A673 (cell line): ENCODE data around the gene INO80C. TPM values are rescaled to one million over a fixed set of nuclear protein-coding genes. Genes with fewer than 3 reads are reported as not detected.

Experiments used
- BruUV-seq: library from RNA; stranded (reverse); fragments of 400-500 nt; replicated peaks from 2 replicates; lab custom pipeline; 2021; lab: Mats Ljungman, UMichigan
- CTCF ChIA-PET: fragments of 300-600 bp; sonication (Branson Sonifier 250); formaldehyde crosslinking; loops from one replicate; lab custom pipeline; 2022; ENCODE audit warnings: antibody characterized with exemption; lab: Charles Lee
- POLR2A ChIA-PET: fragments of 300-600 bp; sonication (Branson Sonifier 250); formaldehyde crosslinking; loops from one replicate; lab custom pipeline; 2022; ENCODE audit warnings: antibody characterized with exemption; ENCODE audit not compliant: low non-redundant PET; lab: Charles Lee
- DNase-seq: peaks from one replicate; pipeline ENCODE4 v3.0.0-alpha.2; 2015; ENCODE audit warnings: low spot score
- H3K27ac ChIP-seq: fragments of 200-600 bp; sonication (generic); 2 replicates; pipeline ENCODE4 v1.5.1; 2016; ENCODE audit warnings: mixed run types, low read depth, mild to moderate bottlenecking, mixed read lengths, antibody characterized with exemption, low read length; ENCODE audit not compliant: poor library complexity, severe bottlenecking
- H3K27me3 ChIP-seq: fragments of 200-600 bp; sonication (generic); replicated peaks from 2 replicates; pipeline ENCODE4 v1.6.1; 2017; ENCODE audit warnings: mixed run types, low read depth, mild to moderate bottlenecking, mixed read lengths, antibody characterized with exemption, low read length; ENCODE audit not compliant: insufficient read depth, poor library complexity
- H3K36me3 ChIP-seq: fragments of 200-600 bp; sonication (generic); 2 replicates; pipeline ENCODE4 v1.6.1; 2016; ENCODE audit warnings: mixed run types, mild to moderate bottlenecking, mixed read lengths, antibody characterized with exemption, low read length; ENCODE audit not compliant: insufficient read depth, poor library complexity, severe bottlenecking
- H3K4me1 ChIP-seq: fragments of 200-600 bp; sonication (generic); 2 replicates; pipeline ENCODE4 v1.6.1; 2017; ENCODE audit warnings: mixed run types, mild to moderate bottlenecking, mixed read lengths, antibody characterized with exemption, low read length; ENCODE audit not compliant: insufficient read depth, poor library complexity, severe bottlenecking
- H3K4me3 ChIP-seq: fragments of 200-600 bp; sonication (generic); 2 replicates; pipeline ENCODE4 v1.5.1; 2016; ENCODE audit warnings: low read depth, mixed run types, mild to moderate bottlenecking, mixed read lengths, low read length; ENCODE audit not compliant: poor library complexity, severe bottlenecking
- H3K9me3 ChIP-seq: fragments of 200-600 bp; sonication (generic); 2 replicates; pipeline ENCODE4 v1.6.1; 2016; ENCODE audit warnings: mixed run types, low read depth, mild to moderate bottlenecking, mixed read lengths, antibody characterized with exemption, low read length; ENCODE audit not compliant: poor library complexity, severe bottlenecking
- CTCF ChIP-seq: fragments of 300-800, 200-600 bp; sonication (generic); conservative IDR thresholded peaks from 2 replicates; pipeline ENCODE4 v1.5.1; 2017; ENCODE audit warnings: low read depth, mild to moderate bottlenecking, antibody characterized with exemption, low read length, moderate library complexity, mixed read lengths
- EZH2 ChIP-seq: fragments of 200-600 bp; sonication (generic); IDR thresholded peaks from 2 replicates; pipeline ENCODE4 v1.6.1; 2017; ENCODE audit warnings: borderline replicate concordance, low read depth, mild to moderate bottlenecking, mixed read lengths, antibody characterized with exemption, low read length; ENCODE audit not compliant: poor library complexity, severe bottlenecking
- intact Hi-C: fragments of 100-400 bp; cut with micrococcal nuclease; formaldehyde crosslinking; loops from one replicate; pipeline ENCODE4 v1.10.0; 2022; ENCODE audit not compliant: unreplicated experiment
- total RNA-seq: library from RNA; stranded (reverse); gene quantifications from 2 replicates; pipeline ENCODE4 v1.2.3, GENCODE V29; 2021

INO80C gene
- total RNA-seq, 1 experiment from 2014 or later: 36.6 TPM

- peaks cover 6% of the 10 kb centered on the region for H3K9me3 ChIP-seq
- DNase-seq: peak; percentile 66
- TF ChIP-seq EZH2 (no peak), CTCF (no peak)
- intact Hi-C loops: no loop called here
- H3K4me1 ChIP-seq: peaks cover 9% of the 10 kb centered on the region
- no peaks in the 10 kb centered on the region for H3K36me3 ChIP-seq
- BruUV-seq: no TSS peak
- no peak overlapping the region for H3K4me3 ChIP-seq
- ChIA-PET CTCF (no interaction called here), POLR2A (no interaction called here)
- H3K27me3 ChIP-seq: no peaks in the 10 kb centered on the region
- no peak overlapping the region for H3K27ac ChIP-seq
These were observed 28.8 kb upstream of the INO80C start for GRCh38 chr18:35526495-35527059.

- BruUV-seq: no TSS peak
- intact Hi-C loops: no loop called here
- H3K4me1 ChIP-seq: peaks cover 9% of the 10 kb centered on the region
- DNase-seq: no peak
- peaks cover 6% of the 10 kb centered on the region for H3K9me3 ChIP-seq
- no peaks in the 10 kb centered on the region for H3K27me3 ChIP-seq
- no peak overlapping the region for H3K4me3 ChIP-seq
- CTCF ChIA-PET: no interaction called here
- H3K36me3 ChIP-seq: no peaks in the 10 kb centered on the region
- no peak overlapping the region for H3K27ac ChIP-seq
- no peak for TF ChIP-seq EZH2
- no peak for TF ChIP-seq CTCF
- POLR2A ChIA-PET: no interaction called here
These were observed 28.2 kb upstream of the INO80C start for GRCh38 chr18:35525795-35526494.

- no peak for DNase-seq
- Histone ChIP-seq H3K27ac (no peak overlapping the region), H3K27me3 (no peaks in the 10 kb centered on the region), H3K36me3 (no peaks in the 10 kb centered on the region), H3K4me3 (no peak overlapping the region), H3K9me3 (no peaks in the 10 kb centered on the region), H3K4me1 (peaks cover 9% of the 10 kb centered on the region)
- ChIA-PET POLR2A (no interaction called here), CTCF (no interaction called here)
- TF ChIP-seq EZH2: no peak
- TF ChIP-seq CTCF: no peak
- intact Hi-C loops: no loop called here
- no TSS peak for BruUV-seq
These were observed 26.5 kb upstream of the INO80C start for GRCh38 chr18:35524226-35524625.
